LHCN-M2 (cell line): ENCODE measurements around the gene TGFBR3. TPM values are rescaled to one million over a fixed set of nuclear protein-coding genes. Genes with fewer than 3 reads are reported as not detected.

ENCODE experiments used
- DNase-seq: peaks from one replicate; pipeline ENCODE4 v3.0.0-alpha.2; 2012; ENCODE audit warnings: low read depth
- total RNA-seq: library from RNA; depleted of rRNA; stranded (reverse); fragments of >200 nt; gene quantifications from 2 replicates; pipeline ENCODE4 v1.2.3, GENCODE V29; 2014

Gene TGFBR3
- total RNA-seq, 1 experiment from 2014 or later = 2.6 TPM

- DNase-seq = no peak
Measured at GRCh38 chr1:91737650-91738049, 148.3 kb downstream of the TGFBR3 start.

DNA sequence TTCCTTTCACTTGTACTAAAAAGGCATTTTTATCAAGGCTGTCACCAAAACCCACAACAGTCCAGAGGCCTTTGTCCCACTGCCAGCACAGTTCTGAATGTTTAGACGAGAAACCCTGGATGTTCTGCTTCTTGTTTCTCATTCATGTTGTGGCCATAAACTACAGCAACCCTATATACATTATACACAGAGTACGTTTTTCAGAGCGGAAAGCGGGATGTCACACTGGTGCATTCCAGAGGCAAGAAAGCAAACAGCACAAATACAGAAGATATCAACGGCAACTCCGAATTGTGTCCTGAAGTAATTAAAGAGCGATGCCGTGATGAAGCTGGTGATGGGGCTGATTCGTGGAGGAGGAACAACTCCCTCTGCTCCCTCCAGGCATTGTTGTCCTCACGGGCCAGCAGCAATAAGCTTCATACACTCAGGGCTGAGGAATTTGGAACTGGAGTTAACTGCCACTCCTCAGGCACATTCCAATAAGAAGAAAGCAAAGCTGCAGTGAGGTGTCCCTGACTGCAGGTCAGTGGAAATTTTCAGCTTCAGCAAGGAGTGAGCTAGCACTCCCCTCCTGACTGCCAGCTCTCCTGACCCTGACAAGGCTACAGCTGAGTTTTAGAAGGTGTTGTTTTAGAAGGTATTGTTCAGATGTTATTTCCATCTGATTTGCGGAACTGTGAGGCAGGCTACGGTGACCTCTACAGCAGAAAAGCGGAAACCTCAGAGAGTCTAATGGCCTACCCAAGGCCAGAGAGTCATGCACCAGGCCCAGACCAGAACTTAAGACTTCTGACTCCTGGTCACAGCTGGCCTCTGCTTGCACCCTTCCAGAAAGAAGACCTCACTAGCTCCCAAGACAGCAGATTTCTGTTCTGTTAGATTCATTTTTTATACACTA lies 149.0 kb downstream of the TGFBR3 start:
- DNase-seq = peak; percentile 69

GRCh38 chr1:91736146-91736714 lies 149.7 kb downstream of the TGFBR3 start:
- no peak for DNase-seq

GRCh38 chr1:91735266-91735845 lies 150.6 kb downstream of the TGFBR3 start:
- no peak for DNase-seq

GRCh38 chr1:91734761-91735160 lies 151.2 kb downstream of the TGFBR3 start:
- DNase-seq = no peak

GRCh38 chr1:91733108-91733710 lies 152.7 kb downstream of the TGFBR3 start:
- no peak for DNase-seq

DNA sequence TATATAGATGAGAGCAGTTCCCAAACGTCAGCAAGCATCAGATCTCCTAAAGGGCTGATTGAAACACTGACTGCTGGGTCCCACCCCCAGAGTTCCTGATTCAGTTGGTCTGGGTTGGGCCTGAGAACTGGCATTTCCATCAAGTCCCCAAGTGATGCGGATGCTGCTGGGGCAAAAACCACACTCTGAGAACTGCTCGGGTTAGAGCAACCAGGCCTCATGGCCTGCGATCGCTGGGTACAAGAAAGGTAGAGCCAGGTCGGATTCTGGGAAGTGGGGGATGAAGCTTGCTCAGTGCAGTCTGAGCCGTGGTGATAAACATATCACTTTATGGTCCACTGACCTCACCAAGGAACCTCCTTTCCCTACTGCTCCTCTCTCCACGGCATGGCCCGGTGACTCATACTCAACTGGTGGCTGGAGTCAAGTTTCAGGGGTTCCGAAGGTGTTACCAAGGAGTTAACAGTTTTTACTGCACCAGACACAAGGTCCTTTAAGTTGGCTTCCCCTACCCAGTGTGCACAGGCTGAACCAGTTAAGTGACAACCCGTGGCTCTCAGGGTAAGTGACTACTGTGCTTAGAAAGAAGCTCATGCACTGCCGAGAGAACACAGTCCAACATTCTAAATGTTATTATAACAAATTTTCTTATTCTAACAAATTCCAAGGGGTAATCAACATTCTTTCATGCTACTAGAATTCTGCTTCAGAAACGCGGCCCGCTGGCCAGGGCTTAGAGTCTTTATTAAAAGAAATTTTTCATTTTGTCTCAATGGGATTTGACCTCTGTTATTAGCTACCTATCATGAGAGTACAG lies 153.5 kb downstream of the TGFBR3 start:
- DNase-seq = peak; percentile 80

- peak; percentile 45 for DNase-seq
Measured at GRCh38 chr1:91731815-91732214, 154.1 kb downstream of the TGFBR3 start.

GRCh38 chr1:91730801-91731732 lies 154.9 kb downstream of the TGFBR3 start:
- DNase-seq = no peak

DNA sequence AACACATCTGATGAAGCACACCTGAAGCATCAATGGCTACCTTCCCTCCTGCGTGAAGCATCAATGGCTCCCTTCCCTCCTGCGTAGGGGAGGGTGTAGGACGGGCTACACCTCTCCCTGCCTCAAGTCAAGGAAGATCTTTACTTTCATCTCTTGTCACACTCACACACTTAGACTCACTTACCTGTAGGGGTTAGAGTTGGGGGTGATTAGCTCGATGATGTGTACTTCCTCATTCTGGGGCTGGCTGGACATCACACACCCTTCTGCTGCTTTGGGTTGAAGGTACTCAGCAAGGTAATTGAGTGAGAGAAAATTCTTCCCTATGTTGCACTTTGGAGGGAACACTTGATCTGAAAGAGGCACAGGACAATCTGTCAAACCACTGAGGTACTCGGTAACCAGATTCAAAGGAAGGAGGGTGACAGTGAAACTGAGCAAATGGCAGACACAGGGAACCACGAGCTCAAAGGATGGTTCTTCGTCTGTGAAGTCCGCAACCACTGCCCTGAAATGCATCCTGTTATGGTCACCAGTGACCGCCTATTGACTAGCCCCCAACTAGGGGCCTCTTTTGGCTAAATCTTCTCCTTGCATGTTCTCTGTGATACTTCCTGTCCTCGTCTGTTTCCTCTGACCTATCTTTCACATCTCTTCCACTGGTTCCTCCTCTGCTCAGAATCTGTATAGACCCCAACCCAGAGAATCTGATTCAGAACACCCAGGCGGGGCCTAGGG lies 156.2 kb downstream of the TGFBR3 start:
- no peak for DNase-seq

GRCh38 chr1:91727763-91728162 lies 158.2 kb downstream of the TGFBR3 start:
- DNase-seq = no peak

DNA sequence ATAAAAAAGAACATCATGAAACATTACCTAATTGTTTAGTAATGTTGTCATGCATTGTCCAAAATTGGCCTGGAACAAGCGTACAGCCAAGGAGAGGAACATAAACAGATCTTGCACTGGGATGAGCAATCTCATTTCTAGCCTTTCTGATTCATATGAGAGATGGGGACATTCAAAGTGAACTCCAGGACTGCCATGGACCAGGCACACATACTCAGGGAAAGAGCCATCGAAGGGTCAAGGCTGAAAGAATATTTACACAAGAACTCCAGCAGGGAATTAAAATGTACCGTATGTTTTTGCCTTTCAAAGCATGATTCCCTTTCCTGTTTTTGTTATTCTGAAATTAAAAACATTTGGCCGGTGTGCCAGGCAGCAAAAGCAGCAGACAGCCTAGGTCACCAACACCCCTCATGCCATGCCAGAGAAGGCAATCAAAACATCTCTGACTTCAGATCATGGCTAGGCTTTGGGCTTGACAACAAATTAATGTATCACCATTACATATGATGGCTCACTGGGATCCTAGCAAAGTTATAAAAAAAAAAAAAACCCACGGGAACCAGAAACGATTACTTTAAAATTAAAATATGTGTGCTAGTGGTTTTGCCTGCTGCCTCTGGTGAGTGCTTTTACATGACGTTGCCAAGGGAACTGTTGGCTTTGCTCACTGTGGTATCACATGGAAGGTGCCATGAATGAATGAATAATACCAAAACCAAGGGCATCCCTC lies 159.8 kb downstream of the TGFBR3 start:
- DNase-seq = peak; percentile 83

DNA sequence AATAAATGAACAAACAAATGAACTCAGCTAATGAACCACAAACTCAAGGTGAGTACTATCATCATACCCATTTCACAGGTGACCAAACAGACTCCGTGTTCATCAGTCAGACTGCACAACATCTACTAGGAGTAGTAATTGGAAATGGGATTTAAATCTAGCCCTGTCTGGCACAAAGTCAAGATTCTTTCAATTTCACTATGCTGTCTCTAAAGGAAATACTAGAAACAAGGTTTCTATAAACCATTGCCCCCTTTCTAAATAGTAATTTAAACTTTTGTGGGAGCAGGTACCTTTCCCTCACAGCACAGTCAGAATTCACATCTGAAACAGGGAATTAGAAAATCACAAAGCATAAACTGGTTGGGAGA lies 160.3 kb downstream of the TGFBR3 start:
- no peak for DNase-seq

DNA sequence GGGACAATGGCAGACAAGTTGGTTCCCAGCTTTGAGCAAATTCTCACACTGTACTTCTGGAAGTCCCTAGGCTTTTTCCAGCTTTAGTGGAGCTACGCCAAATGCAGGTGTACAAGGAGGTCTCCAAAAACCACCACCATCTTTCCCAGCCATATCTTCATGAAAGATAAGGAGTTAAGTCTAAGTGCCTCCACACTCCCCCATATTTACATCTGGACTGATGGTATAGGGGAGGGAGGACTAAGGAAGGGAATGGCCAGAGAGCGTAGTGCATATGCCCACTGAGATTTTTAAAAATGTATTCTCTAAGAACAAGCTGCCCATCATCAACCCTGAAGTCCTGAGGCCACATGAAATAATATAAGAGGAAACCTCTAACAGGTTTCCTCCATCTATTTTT lies 161.3 kb downstream of the TGFBR3 start:
- no peak for DNase-seq

DNA sequence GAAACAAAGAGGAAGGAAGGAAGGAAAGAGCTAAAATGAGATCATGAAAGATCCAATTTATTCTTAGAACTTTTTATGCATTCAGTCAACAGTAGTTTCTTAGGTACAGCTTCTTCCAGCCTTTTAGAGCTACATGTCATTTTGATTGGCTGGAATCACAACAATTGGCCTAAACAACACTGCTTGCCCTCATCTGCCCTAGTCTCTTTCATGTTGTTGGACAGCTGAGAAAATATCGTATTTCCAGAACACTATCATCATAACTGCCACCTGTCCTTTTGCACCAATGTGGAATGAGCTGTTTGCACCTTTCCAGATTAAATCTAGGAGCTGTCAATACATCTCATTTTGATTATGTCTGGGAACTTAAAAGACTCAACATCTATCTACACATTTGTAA lies 161.7 kb downstream of the TGFBR3 start:
- DNase-seq = peak; percentile 55

- no peak for DNase-seq
Measured at GRCh38 chr1:91720044-91720443, 165.9 kb downstream of the TGFBR3 start.

- no peak for DNase-seq
Measured at GRCh38 chr1:91718877-91719276, 167.1 kb downstream of the TGFBR3 start.

- no peak for DNase-seq
Measured at GRCh38 chr1:91718368-91718767, 167.6 kb downstream of the TGFBR3 start.

GRCh38 chr1:91717839-91718238 lies 168.1 kb downstream of the TGFBR3 start:
- DNase-seq = no peak
